Keratinocyte (primary cell): ENCODE data around the gene AADAT.

ENCODE experiments used
- CTCF ChIP-seq, 3 experiments: IDR thresholded peaks in 1 of 3; conservative IDR thresholded peaks in 1 of 3; optimal IDR thresholded peaks in 1 of 3; 2 replicates in 2 of 3; 3 replicates in 1 of 3; pipeline versions ENCODE3 to v1.5.1; 2011; ENCODE audit warnings: low read length in 3 of 3, mild to moderate bottlenecking in 3 of 3, moderate library complexity in 2 of 3, control low read depth in 1 of 3, inconsistent platforms in 1 of 3; ENCODE audit not compliant: insufficient read depth in 2 of 3; ENCODE audit errors: extremely low read depth in 1 of 3
- EZH2 ChIP-seq: IDR thresholded peaks from one replicate; pipeline ENCODE4 v1.6.1; 2012; ENCODE audit warnings: inconsistent platforms, mild to moderate bottlenecking, low read length, moderate library complexity

DNA sequence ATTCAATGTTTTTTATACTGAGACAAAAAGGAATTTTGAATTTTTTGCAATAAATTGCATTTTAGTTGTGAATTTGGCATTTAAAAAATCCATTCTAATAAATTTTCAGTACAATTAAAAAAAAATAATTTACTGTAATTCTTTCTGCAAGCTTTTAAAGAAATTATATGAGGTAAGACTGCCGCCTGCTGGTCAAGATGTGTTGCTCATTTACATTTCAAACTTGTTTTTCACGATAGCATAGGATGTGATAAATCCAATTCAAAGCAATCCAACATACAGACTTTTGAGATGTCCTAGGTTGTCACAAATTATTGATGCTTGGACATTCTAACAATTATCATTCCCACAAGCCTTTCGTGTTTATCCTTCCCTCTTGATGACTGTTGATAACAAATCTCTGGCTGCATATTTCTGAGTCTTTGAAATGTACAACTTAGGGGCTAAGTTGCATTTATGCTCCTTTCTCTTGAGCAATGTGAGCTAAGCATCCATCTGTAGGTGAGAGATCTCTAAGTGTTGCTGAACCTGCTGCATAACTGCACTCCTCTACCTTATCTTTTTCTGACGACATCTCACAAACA, 41.9 kb downstream of the AADAT start:
- TF ChIP-seq CTCF (optimal IDR thresholded peaks at IDR 0.05 in 1 of 3, IDR thresholded peaks at IDR 0.05 in 1 of 3, conservative IDR thresholded peaks at IDR 0.05 in 1 of 3; ENCODE audit: extremely low read depth in 1 of 3, insufficient read depth in 2 of 3, low read length in 3 of 3) = peak in 2 of 3 experiments; percentile 46 to 56
- TF ChIP-seq EZH2 = no peak
